HepG2 (cell line): ENCODE results near the gene ALDH3B2. TPM values are rescaled to one million over a fixed set of nuclear protein-coding genes. Genes with fewer than 3 reads are reported as not detected.

Source experiments
- AHR ChIP-seq: IDR thresholded peaks from 2 replicates; pipeline ENCODE4 v1.6.1; 2018; ENCODE audit warnings: missing genetic modification reagents, missing compliant biosample characterization
- ARNTL ChIP-seq: sonication (generic); formaldehyde crosslinking; IDR thresholded peaks from 2 replicates; pipeline ENCODE4 v1.4.0; 2020; ENCODE audit warnings: mild to moderate bottlenecking, missing genetic modification reagents
- BHLHE40 ChIP-seq: IDR thresholded peaks from 2 replicates; pipeline ENCODE4 v1.6.1; 2011; ENCODE audit warnings: low read length, improper control_type of control experiment
- CENPT ChIP-seq: sonication (generic); formaldehyde crosslinking; IDR thresholded peaks from 2 replicates; pipeline ENCODE4 v1.8.0; 2022; ENCODE audit warnings: low read depth, mild to moderate bottlenecking, moderate library complexity, missing genetic modification reagents
- CHD4 ChIP-seq: fragments of 200-600 bp; sonication (generic); IDR thresholded peaks from 2 replicates; pipeline ENCODE4 v1.7.0; 2017; ENCODE audit warnings: mild to moderate bottlenecking, low read length, borderline replicate concordance
- FOXO1 ChIP-seq: sonication (generic); formaldehyde crosslinking; IDR thresholded peaks from 2 replicates; pipeline ENCODE4 v1.4.0; 2020; ENCODE audit warnings: missing genetic modification reagents
- HES4 ChIP-seq: sonication (generic); formaldehyde crosslinking; IDR thresholded peaks from 2 replicates; pipeline ENCODE4 v1.9.0; 2021; ENCODE audit warnings: mild to moderate bottlenecking, missing genetic modification reagents, borderline replicate concordance
- MTF2 ChIP-seq: sonication (generic); formaldehyde crosslinking; IDR thresholded peaks from 2 replicates; pipeline ENCODE4 v1.5.0; 2020; ENCODE audit warnings: missing genetic modification reagents, borderline replicate concordance
- MXD3 ChIP-seq: IDR thresholded peaks from 2 replicates; pipeline ENCODE4 v1.6.1; 2016; ENCODE audit warnings: mild to moderate bottlenecking, missing biosample characterization, missing genetic modification reagents
- PHF20 ChIP-seq: sonication (generic); formaldehyde crosslinking; IDR thresholded peaks from 2 replicates; pipeline ENCODE4 v1.5.0; 2020; ENCODE audit warnings: mild to moderate bottlenecking, missing genetic modification reagents
- POGZ ChIP-seq: sonication (generic); formaldehyde crosslinking; IDR thresholded peaks from 2 replicates; pipeline ENCODE4 v1.4.0; 2020; ENCODE audit warnings: mild to moderate bottlenecking, missing genetic modification reagents
- RARG ChIP-seq: sonication (generic); formaldehyde crosslinking; IDR thresholded peaks from 2 replicates; pipeline ENCODE4 v1.4.0; 2020; ENCODE audit warnings: low read depth, mild to moderate bottlenecking, missing genetic modification reagents
- RNF2 ChIP-seq: fragments of 450-650 bp; conservative IDR thresholded peaks from 2 replicates; pipeline ENCODE4 v1.6.1; 2016; ENCODE audit warnings: low read depth
- SOX5 ChIP-seq: IDR thresholded peaks from 2 replicates; pipeline ENCODE4 v1.6.1; 2016; ENCODE audit warnings: borderline replicate concordance
- SRSF4 ChIP-seq: fragments of 200-400 bp; formaldehyde crosslinking; IDR thresholded peaks from one replicate; pipeline ENCODE4 v1.6.1; 2018; ENCODE audit warnings: mild to moderate bottlenecking, low read depth, low read length, moderate library complexity; ENCODE audit not compliant: poor library complexity, severe bottlenecking
- U2AF1 ChIP-seq: fragments of 200-400 bp; formaldehyde crosslinking; optimal IDR thresholded peaks from 2 replicates; pipeline ENCODE3; 2017; ENCODE audit warnings: mild to moderate bottlenecking, low read depth, low read length
- ZBTB33 ChIP-seq: sonication (generic); formaldehyde crosslinking; IDR thresholded peaks from 2 replicates; pipeline ENCODE4 v1.4.0; 2020; ENCODE audit warnings: missing genetic modification reagents
- ZFP1 ChIP-seq: IDR thresholded peaks from 2 replicates; pipeline ENCODE4 v1.6.1; 2016
- ZNF138 ChIP-seq: sonication (generic); formaldehyde crosslinking; IDR thresholded peaks from 2 replicates; pipeline ENCODE4 v1.5.0; 2020; ENCODE audit warnings: mild to moderate bottlenecking, low read depth, missing genetic modification reagents
- ZNF230 ChIP-seq: sonication (generic); formaldehyde crosslinking; IDR thresholded peaks from 2 replicates; pipeline ENCODE4 v1.4.0; 2020; ENCODE audit warnings: mild to moderate bottlenecking, missing genetic modification reagents
- ZNF34 ChIP-seq: sonication (generic); formaldehyde crosslinking; IDR thresholded peaks from 2 replicates; pipeline ENCODE4 v1.4.0; 2020; ENCODE audit warnings: mild to moderate bottlenecking, missing genetic modification reagents, borderline replicate concordance
- ZNF44 ChIP-seq: sonication (generic); formaldehyde crosslinking; IDR thresholded peaks from 2 replicates; pipeline ENCODE4 v1.5.1; 2020; ENCODE audit warnings: mild to moderate bottlenecking, missing genetic modification reagents
- ZNF557 ChIP-seq: sonication (generic); formaldehyde crosslinking; IDR thresholded peaks from 2 replicates; pipeline ENCODE4 v1.4.0; 2020; ENCODE audit warnings: missing genetic modification reagents
- ZNF776 ChIP-seq: sonication (generic); formaldehyde crosslinking; IDR thresholded peaks from 2 replicates; pipeline ENCODE4 v1.4.0; 2020; ENCODE audit warnings: mild to moderate bottlenecking, missing genetic modification reagents
- ZSCAN21 ChIP-seq: sonication (generic); formaldehyde crosslinking; IDR thresholded peaks from 2 replicates; pipeline ENCODE4 v1.8.0; 2022; ENCODE audit warnings: mild to moderate bottlenecking, missing genetic modification reagents, moderate library complexity, borderline replicate concordance
- polyA plus RNA-seq, 8 experiments: library from polyadenylated mRNA; depleted of rRNA in 3 of 8; stranded (reverse) in 7 of 8; unstranded in 1 of 8; fragments of >200 nt; fragmentation: Illumina TruSeq in 4 of 8; extraction: Trizol in 4 of 8; gene quantifications; 2 replicates each; pipeline versions ENCODE4 v1.2.1 to v1.2.3, GENCODE V29; 2011 to 2016; ENCODE audit warnings: low read depth in 4 of 8, missing spikeins in 1 of 8, mixed read lengths in 1 of 8; ENCODE audit not compliant: insufficient read depth in 1 of 8
- total RNA-seq, 5 experiments: library from RNA; depleted of rRNA; stranded (reverse); fragments of >200 nt; fragmentation: Illumina TruSeq; extraction: Trizol; gene quantifications; 2 replicates each; pipeline ENCODE4 v1.2.3, GENCODE V29; 2016; ENCODE audit warnings: low read depth in 1 of 5
- TF ChIP-seq, protein P1 (sequence below): sonication (generic); formaldehyde crosslinking; IDR thresholded peaks from 2 replicates; pipeline ENCODE4 v1.4.0; 2020; ENCODE audit warnings: missing genetic modification reagents
- TF ChIP-seq, protein P2 (sequence below): sonication (generic); formaldehyde crosslinking; IDR thresholded peaks from 2 replicates; pipeline ENCODE4 v1.5.0; 2020; ENCODE audit warnings: missing genetic modification reagents

Gene ALDH3B2
- total and polyA plus RNA-seq, 2 of the 13 experiments (the other 11 are each of a cell fraction or from before 2014, with no cell fraction given): not detected

DNA sequence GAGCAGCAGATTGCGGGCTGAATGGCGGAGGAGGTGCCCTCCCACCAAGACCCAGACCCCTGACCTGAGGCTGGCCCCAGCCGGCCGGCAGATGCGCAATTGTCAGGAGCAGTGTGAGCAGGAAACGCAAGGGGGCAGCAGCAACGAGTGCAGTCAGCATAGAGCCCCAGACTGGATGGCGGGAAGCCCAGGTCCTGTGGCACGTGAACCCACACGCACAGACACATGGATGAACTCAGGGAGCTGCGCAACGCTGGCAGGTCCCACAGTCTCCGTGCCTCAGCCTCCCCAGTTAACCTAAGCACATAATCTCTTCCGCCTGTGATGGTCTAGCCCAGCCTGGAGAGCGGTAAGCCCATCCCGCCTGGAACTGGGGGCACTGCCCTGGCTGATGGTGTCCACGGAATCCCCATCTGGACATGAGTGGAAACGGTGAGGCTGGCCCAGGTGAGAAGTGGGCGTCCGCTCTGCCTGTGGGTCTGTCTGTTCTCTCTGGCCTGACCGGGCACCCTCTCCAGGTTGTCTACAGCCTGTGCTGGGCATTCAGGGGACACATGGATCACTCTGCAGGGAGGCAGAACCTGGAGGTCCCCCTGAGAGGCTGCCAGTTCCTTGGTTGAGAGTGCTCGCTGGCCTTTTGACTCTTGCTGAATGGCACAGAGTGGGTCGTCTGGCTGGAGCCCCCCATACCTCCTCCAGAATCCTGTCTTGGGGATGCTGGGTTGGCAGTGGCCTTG lies 34.2 kb downstream of the ALDH3B2 start (continued):
- TF ChIP-seq, protein P1, sequence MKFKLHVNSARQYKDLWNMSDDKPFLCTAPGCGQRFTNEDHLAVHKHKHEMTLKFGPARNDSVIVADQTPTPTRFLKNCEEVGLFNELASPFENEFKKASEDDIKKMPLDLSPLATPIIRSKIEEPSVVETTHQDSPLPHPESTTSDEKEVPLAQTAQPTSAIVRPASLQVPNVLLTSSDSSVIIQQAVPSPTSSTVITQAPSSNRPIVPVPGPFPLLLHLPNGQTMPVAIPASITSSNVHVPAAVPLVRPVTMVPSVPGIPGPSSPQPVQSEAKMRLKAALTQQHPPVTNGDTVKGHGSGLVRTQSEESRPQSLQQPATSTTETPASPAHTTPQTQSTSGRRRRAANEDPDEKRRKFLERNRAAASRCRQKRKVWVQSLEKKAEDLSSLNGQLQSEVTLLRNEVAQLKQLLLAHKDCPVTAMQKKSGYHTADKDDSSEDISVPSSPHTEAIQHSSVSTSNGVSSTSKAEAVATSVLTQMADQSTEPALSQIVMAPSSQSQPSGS (CRISPR knock-in tag): 0 out of 2 replicates have a peak, but pooled peaks have one; percentile 37
- TF ChIP-seq ZNF34 (CRISPR knock-in tag) (no peak), PHF20 (CRISPR knock-in tag) (0 out of 2 replicates have a peak, but pooled peaks have one; percentile 28), ZBTB33 (CRISPR knock-in tag) (peak; percentile 82), ARNTL (CRISPR knock-in tag) (peak; percentile 62; the same call in 1 of the 2 replicates), ZFP1 (CRISPR knock-in tag) (no peak), ZNF557 (CRISPR knock-in tag) (no peak), RARG (CRISPR knock-in tag) (no peak), POGZ (no peak), U2AF1 (no peak), MXD3 (CRISPR knock-in tag) (peak; percentile 61; the same call in 1 of the 2 replicates), RNF2 (peak; percentile 82), ZNF776 (CRISPR knock-in tag) (no peak), SRSF4 (no peak), ZSCAN21 (CRISPR knock-in tag) (peak; percentile 80; the same call in 1 of the 2 replicates), HES4 (peak; percentile 67; the same call in 1 of the 2 replicates), SOX5 (CRISPR knock-in tag) (no peak), BHLHE40 (peak; percentile 83), MTF2 (CRISPR knock-in tag) (peak; percentile 71; the same call in 1 of the 2 replicates), CHD4 (no peak), ZNF44 (CRISPR knock-in tag) (no peak), AHR (peak; percentile 42; the same call in 1 of the 2 replicates), ZNF230 (CRISPR knock-in tag) (0 out of 2 replicates have a peak, but pooled peaks have one; percentile 65), ZNF138 (CRISPR knock-in tag) (no peak), CENPT (peak; percentile 86; the same call in 1 of the 2 replicates), FOXO1 (CRISPR knock-in tag) (no peak)
- TF ChIP-seq, protein P2, sequence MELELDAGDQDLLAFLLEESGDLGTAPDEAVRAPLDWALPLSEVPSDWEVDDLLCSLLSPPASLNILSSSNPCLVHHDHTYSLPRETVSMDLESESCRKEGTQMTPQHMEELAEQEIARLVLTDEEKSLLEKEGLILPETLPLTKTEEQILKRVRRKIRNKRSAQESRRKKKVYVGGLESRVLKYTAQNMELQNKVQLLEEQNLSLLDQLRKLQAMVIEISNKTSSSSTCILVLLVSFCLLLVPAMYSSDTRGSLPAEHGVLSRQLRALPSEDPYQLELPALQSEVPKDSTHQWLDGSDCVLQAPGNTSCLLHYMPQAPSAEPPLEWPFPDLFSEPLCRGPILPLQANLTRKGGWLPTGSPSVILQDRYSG (CRISPR knock-in tag): peak; percentile 65; the same call in 1 of the 2 replicates
